Mesenchymal stem cell (in vitro differentiated cells and primary cell): Measurements from ENCODE around the gene ST8SIA5.

Experiments
- DNase-seq: peaks from one replicate; pipeline ENCODE4 v3.0.0-alpha.2; 2013
- H2AFZ ChIP-seq: one replicate; pipeline ENCODE4 v1.6.1; 2013; ENCODE audit warnings: low read depth, mild to moderate bottlenecking, control low read depth, inconsistent platforms, low read length, moderate library complexity
- H2AK5ac ChIP-seq: 2 replicates; pipeline ENCODE4 v1.6.1; 2013; ENCODE audit warnings: low read length, moderate library complexity, mild to moderate bottlenecking, inconsistent platforms; ENCODE audit not compliant: severe bottlenecking
- H2BK120ac ChIP-seq: one replicate; pipeline ENCODE4 v1.6.1; 2013; ENCODE audit warnings: low read depth, mild to moderate bottlenecking, inconsistent platforms, low read length, moderate library complexity
- H2BK12ac ChIP-seq, 2 experiments: one replicate each; pipeline ENCODE4 v1.6.1; 2013; ENCODE audit warnings: inconsistent platforms in 2 of 2, low read length in 2 of 2, mild to moderate bottlenecking in 2 of 2, moderate library complexity in 2 of 2, control low read depth in 1 of 2
- H2BK15ac ChIP-seq: one replicate; pipeline ENCODE4 v1.6.1; 2013; ENCODE audit warnings: mild to moderate bottlenecking, low read depth, inconsistent platforms; ENCODE audit not compliant: poor library complexity, severe bottlenecking
- H2BK5ac ChIP-seq: 2 replicates; pipeline ENCODE4 v1.6.1; 2013; ENCODE audit warnings: low read depth, mild to moderate bottlenecking, low read length, control low read depth, inconsistent platforms; ENCODE audit not compliant: poor library complexity, severe bottlenecking
- H3K14ac ChIP-seq, 2 experiments: one replicate each; pipeline ENCODE4 v1.6.1; 2013; ENCODE audit warnings: inconsistent platforms in 2 of 2, low read length in 2 of 2, control low read depth in 1 of 2, mild to moderate bottlenecking in 1 of 2, moderate library complexity in 1 of 2
- H3K18ac ChIP-seq, 2 experiments: one replicate each; pipeline ENCODE4 v1.6.1; 2013; ENCODE audit warnings: inconsistent platforms in 2 of 2, low read length in 2 of 2, control low read depth in 1 of 2, low read depth in 1 of 2, mild to moderate bottlenecking in 1 of 2
- H3K23ac ChIP-seq, 2 experiments: one replicate each; pipeline ENCODE4 v1.6.1; 2013; ENCODE audit warnings: inconsistent platforms in 2 of 2, low read length in 2 of 2, mild to moderate bottlenecking in 2 of 2, moderate library complexity in 2 of 2, control low read depth in 1 of 2
- H3K27ac ChIP-seq: 2 replicates; pipeline ENCODE4 v1.5.1; 2013; ENCODE audit warnings: mild to moderate bottlenecking, moderate library complexity, low read length, control low read depth, inconsistent platforms; ENCODE audit not compliant: poor library complexity, severe bottlenecking
- H3K27me3 ChIP-seq, 2 experiments: 2 replicates each; pipeline versions ENCODE4 v1.6.1 to v1.7.0; 2013; ENCODE audit warnings: low read length in 2 of 2, mild to moderate bottlenecking in 2 of 2, moderate library complexity in 2 of 2, control low read depth in 1 of 2, inconsistent platforms in 1 of 2; ENCODE audit not compliant: control insufficient read depth in 1 of 2, insufficient read depth in 1 of 2
- H3K36me3 ChIP-seq, 2 experiments: 2 replicates each; pipeline versions ENCODE4 v1.6.1 to v1.7.0; 2013; ENCODE audit warnings: low read length in 2 of 2, control low read depth in 1 of 2, inconsistent platforms in 1 of 2, low read depth in 1 of 2, mild to moderate bottlenecking in 1 of 2; ENCODE audit not compliant: insufficient read depth in 2 of 2, control insufficient read depth in 1 of 2
- H3K4ac ChIP-seq, 2 experiments: one replicate each; pipeline ENCODE4 v1.6.1; 2013; ENCODE audit warnings: inconsistent platforms in 2 of 2, low read length in 2 of 2, mild to moderate bottlenecking in 2 of 2, moderate library complexity in 2 of 2, control low read depth in 1 of 2, low read depth in 1 of 2
- H3K4me1 ChIP-seq: 2 replicates; pipeline ENCODE4 v1.6.1; 2013; ENCODE audit warnings: low read depth, low read length, control low read depth; ENCODE audit not compliant: control insufficient read depth, insufficient read depth
- H3K4me2 ChIP-seq: 2 replicates; pipeline ENCODE4 v1.6.1; 2013; ENCODE audit warnings: low read length, mild to moderate bottlenecking, inconsistent platforms; ENCODE audit not compliant: poor library complexity, severe bottlenecking
- H3K4me3 ChIP-seq, 2 experiments: 2 replicates each; pipeline versions ENCODE4 v1.5.1 to v1.7.0; 2013; ENCODE audit warnings: low read length in 2 of 2, mild to moderate bottlenecking in 2 of 2, control low read depth in 1 of 2, low read depth in 1 of 2; ENCODE audit not compliant: insufficient read depth in 1 of 2
- H3K79me1 ChIP-seq: replicated peaks from 2 replicates; pipeline ENCODE4 v1.6.1; 2013; ENCODE audit warnings: mild to moderate bottlenecking, control low read depth, low read length, inconsistent platforms; ENCODE audit not compliant: poor library complexity, severe bottlenecking
- H3K9ac ChIP-seq: 2 replicates; pipeline ENCODE4 v1.7.0; 2013; ENCODE audit warnings: mild to moderate bottlenecking, low read length, moderate library complexity
- H3K9me3 ChIP-seq: 2 replicates; pipeline ENCODE4 v1.7.0; 2013; ENCODE audit warnings: mild to moderate bottlenecking, low read length; ENCODE audit not compliant: control insufficient read depth
- H4K8ac ChIP-seq: one replicate; pipeline ENCODE4 v1.6.1; 2013; ENCODE audit warnings: inconsistent platforms, mild to moderate bottlenecking, low read length, moderate library complexity
- H4K91ac ChIP-seq: one replicate; pipeline ENCODE4 v1.6.1; 2013; ENCODE audit warnings: mild to moderate bottlenecking, low read length, inconsistent platforms
- WGBS: methylation state at CpG from one replicate; pipeline ENCODE4 v1.1.7; 2013; ENCODE audit warnings: mixed read lengths; 5-methylcytosine and 5-hydroxymethylcytosine counted together

The ST8SIA5 gene

GRCh38 chr18:46754661-46755292, 2.1 kb downstream of the ST8SIA5 start:
- H3K14ac ChIP-seq: no peak overlapping the region
- H4K8ac ChIP-seq: no peak overlapping the region
- no peak overlapping the region for H4K91ac ChIP-seq
- H3K9ac ChIP-seq: no peak overlapping the region
- no peak overlapping the region for H3K4me2 ChIP-seq
- no peak overlapping the region for H2BK5ac ChIP-seq
- no peaks in the 10 kb centered on the region for H3K79me1 ChIP-seq
- no peak overlapping the region for H2AFZ ChIP-seq
- no peak overlapping the region for H3K4ac ChIP-seq
- H2AK5ac ChIP-seq: no peak overlapping the region
- no peak overlapping the region for H2BK12ac ChIP-seq
- no peak overlapping the region for H2BK120ac ChIP-seq
- no peak overlapping the region for H3K4me3 ChIP-seq
- H3K18ac ChIP-seq: no peak overlapping the region
- no peak overlapping the region for H3K23ac ChIP-seq
- peaks cover 52 to 58% of the 10 kb centered on the region in 2 experiments for H3K27me3 ChIP-seq
- H3K27ac ChIP-seq: no peak overlapping the region
- DNase-seq: peak; percentile 8
- 75% methylated on average over 10 of the region's 13 CpGs for WGBS
- H3K4me1 ChIP-seq: peaks cover 18% of the 10 kb centered on the region
- H3K36me3 ChIP-seq: no peaks in the 10 kb centered on the region
- H3K9me3 ChIP-seq: no peaks in the 10 kb centered on the region
- no peak overlapping the region for H2BK15ac ChIP-seq

GRCh38 chr18:46754188-46754587, 2.7 kb downstream of the ST8SIA5 start:
- no peak overlapping the region for H2BK12ac ChIP-seq
- H2BK120ac ChIP-seq: no peak overlapping the region
- no peak overlapping the region for H2AFZ ChIP-seq
- WGBS: 86% methylated on average over 2 of the region's 3 CpGs
- H3K9me3 ChIP-seq: no peaks in the 10 kb centered on the region
- H3K4ac ChIP-seq: no peak overlapping the region
- no peak overlapping the region for H2AK5ac ChIP-seq
- no peak overlapping the region for H3K27ac ChIP-seq
- peak; percentile 16 for DNase-seq
- H3K9ac ChIP-seq: no peak overlapping the region
- H4K8ac ChIP-seq: no peak overlapping the region
- no peak overlapping the region for H3K18ac ChIP-seq
- H3K36me3 ChIP-seq: no peaks in the 10 kb centered on the region
- H2BK5ac ChIP-seq: no peak overlapping the region
- H3K14ac ChIP-seq: no peak overlapping the region
- H3K4me2 ChIP-seq: no peak overlapping the region
- H3K79me1 ChIP-seq: no peaks in the 10 kb centered on the region
- no peak overlapping the region for H3K4me3 ChIP-seq
- H3K23ac ChIP-seq: no peak overlapping the region
- H3K27me3 ChIP-seq: peaks cover 46 to 52% of the 10 kb centered on the region in 2 experiments
- peaks cover 18% of the 10 kb centered on the region for H3K4me1 ChIP-seq
- no peak overlapping the region for H2BK15ac ChIP-seq
- H4K91ac ChIP-seq: no peak overlapping the region

- H2BK12ac ChIP-seq: no peak overlapping the region
- H3K18ac ChIP-seq: no peak overlapping the region
- H2BK120ac ChIP-seq: no peak overlapping the region
- no peak overlapping the region for H3K4me3 ChIP-seq
- peaks cover 9% of the 10 kb centered on the region for H3K4me1 ChIP-seq
- H3K9ac ChIP-seq: no peak overlapping the region
- H2AK5ac ChIP-seq: no peak overlapping the region
- H3K14ac ChIP-seq: no peak overlapping the region
- no peak overlapping the region for H2BK5ac ChIP-seq
- no peak overlapping the region for H4K91ac ChIP-seq
- H2AFZ ChIP-seq: no peak overlapping the region
- no peak overlapping the region for H3K4me2 ChIP-seq
- no peak overlapping the region for H3K23ac ChIP-seq
- no peak for DNase-seq
- H3K27ac ChIP-seq: no peak overlapping the region
- H3K4ac ChIP-seq: no peak overlapping the region
- peaks cover 28 to 33% of the 10 kb centered on the region in 2 experiments for H3K27me3 ChIP-seq
- no peaks in the 10 kb centered on the region for H3K79me1 ChIP-seq
- no peaks in the 10 kb centered on the region for H3K36me3 ChIP-seq
- no peaks in the 10 kb centered on the region for H3K9me3 ChIP-seq
- WGBS: 85% methylated on average over 8 of the region's 8 CpGs
- no peak overlapping the region for H2BK15ac ChIP-seq
- H4K8ac ChIP-seq: no peak overlapping the region
These were observed 5.0 kb downstream of the ST8SIA5 start for GRCh38 chr18:46751882-46752281.

- Histone ChIP-seq H3K79me1 (no peaks in the 10 kb centered on the region), H2BK120ac (no peak overlapping the region), H2AK5ac (no peak overlapping the region), H3K4me1 (no peaks in the 10 kb centered on the region), H3K23ac (no peak overlapping the region), H3K4ac (no peak overlapping the region), H3K18ac (no peak overlapping the region), H2AFZ (no peak overlapping the region), H3K36me3 (no peaks in the 10 kb centered on the region), H4K8ac (no peak overlapping the region), H3K9ac (no peak overlapping the region), H3K14ac (no peak overlapping the region), H2BK5ac (no peak overlapping the region), H3K4me2 (no peak overlapping the region), H3K27ac (no peak overlapping the region), H2BK12ac (no peak overlapping the region), H3K4me3 (no peak overlapping the region), H3K9me3 (no peaks in the 10 kb centered on the region), H4K91ac (no peak overlapping the region), H2BK15ac (no peak overlapping the region), H3K27me3 (peaks cover 21 to 25% of the 10 kb centered on the region in 2 experiments)
- 85% methylated on average over 5 of the region's 6 CpGs for WGBS
- no peak for DNase-seq
These were observed 6.2 kb downstream of the ST8SIA5 start for GRCh38 chr18:46750626-46751025.
